ENCODE measurements around the gene NUTF2.
A peak's percentile ranks its signal among the peaks of the same experiment; 100 is the strongest.
"Not testable (repeated sequence)": the region's sequence is repeated elsewhere in the genome, so short reads cannot be mapped to it uniquely, and the experiment has no call there.

The NUTF2 gene

GRCh38 chr16:67837190-67837589, 9.5 kb upstream of the NUTF2 start:
- H3K4ac ChIP-seq (ENCODE audit: low read length); H2BK120ac ChIP-seq (ENCODE audit: low read depth, low read length); H3K14ac ChIP-seq (ENCODE audit: low read length); H2BK15ac ChIP-seq (ENCODE audit: low read length); H3K18ac ChIP-seq (ENCODE audit: low read length); H2AK5ac ChIP-seq (ENCODE audit: low read depth, low read length); H3K79me1 ChIP-seq (ENCODE audit: low read depth, low read length); H4K91ac ChIP-seq (ENCODE audit: low read depth, low read length, poor library complexity); H3K4me1 ChIP-seq (ENCODE audit: control insufficient read depth in 2 of 2, insufficient read depth in 1 of 2, low read depth in 1 of 2, low read length in 2 of 2); H3K23ac ChIP-seq (ENCODE audit: low read depth, low read length, poor library complexity); H2BK5ac ChIP-seq (ENCODE audit: low read length); H2BK12ac ChIP-seq (ENCODE audit: low read length); H3K9me3 ChIP-seq (replicated peaks in 1 of 2; ENCODE audit: control insufficient read depth in 2 of 2, insufficient read depth in 1 of 2, low read depth in 1 of 2, low read length in 2 of 2); H3K27me3 ChIP-seq (ENCODE audit: control insufficient read depth in 3 of 3, insufficient read depth in 3 of 3, low read depth in 1 of 3, low read length in 3 of 3); H3K27ac ChIP-seq (replicated peaks; ENCODE audit: low read length); H3K36me3 ChIP-seq (replicated peaks in 1 of 2; ENCODE audit: control insufficient read depth in 2 of 2, insufficient read depth in 2 of 2, low read length in 2 of 2); H4K8ac ChIP-seq (ENCODE audit: low read depth, low read length); DNase-seq (ENCODE audit: low spot score); H3K4me3 ChIP-seq (ENCODE audit: low read length in 2 of 2); H3K9ac ChIP-seq (ENCODE audit: low read depth, low read length, poor library complexity); H2AFZ ChIP-seq (ENCODE audit: low read length); H3K4me2 ChIP-seq (ENCODE audit: insufficient read depth, low read length, poor library complexity, severe bottlenecking): not testable (repeated sequence)
- WGBS, 2 donors (ENCODE audit: extremely low coverage in 2 of 2, insufficient read length in 2 of 2, insufficient replicate concordance in 1 of 2), result no CpG with 5 or more reads among the region's 10 CpGs

- Histone ChIP-seq H3K4me1 (ENCODE audit: control insufficient read depth in 2 of 2, insufficient read depth in 1 of 2, low read depth in 1 of 2, low read length in 2 of 2) (peaks cover 4% of the 10 kb centered on the region in 2 donors), H3K4ac (ENCODE audit: low read length) (no peak overlapping the region), H3K23ac (ENCODE audit: low read depth, low read length, poor library complexity) (no peak overlapping the region), H2BK5ac (ENCODE audit: low read length) (no peak overlapping the region), H2AK5ac (ENCODE audit: low read depth, low read length) (no peak overlapping the region), H4K91ac (ENCODE audit: low read depth, low read length, poor library complexity) (no peak overlapping the region), H3K27ac (replicated peaks; ENCODE audit: low read length) (no peak overlapping the region), H3K9me3 (replicated peaks in 1 of 2; ENCODE audit: control insufficient read depth in 2 of 2, insufficient read depth in 1 of 2, low read depth in 1 of 2, low read length in 2 of 2) (no peaks in the 10 kb centered on the region), H3K14ac (ENCODE audit: low read length) (no peak overlapping the region), H2BK12ac (ENCODE audit: low read length) (no peak overlapping the region), H3K36me3 (replicated peaks in 1 of 2; ENCODE audit: control insufficient read depth in 2 of 2, insufficient read depth in 2 of 2, low read length in 2 of 2) (no peaks in the 10 kb centered on the region), H3K27me3 (ENCODE audit: control insufficient read depth in 3 of 3, insufficient read depth in 3 of 3, low read depth in 1 of 3, low read length in 3 of 3) (no peaks in the 10 kb centered on the region), H3K79me1 (ENCODE audit: low read depth, low read length) (peaks cover 5% of the 10 kb centered on the region), H2BK15ac (ENCODE audit: low read length) (no peak overlapping the region), H3K18ac (ENCODE audit: low read length) (no peak overlapping the region), H2AFZ (ENCODE audit: low read length) (no peak overlapping the region), H2BK120ac (ENCODE audit: low read depth, low read length) (no peak overlapping the region), H3K4me3 (ENCODE audit: low read length in 2 of 2) (no peak overlapping the region), H4K8ac (ENCODE audit: low read depth, low read length) (no peak overlapping the region), H3K4me2 (ENCODE audit: insufficient read depth, low read length, poor library complexity, severe bottlenecking) (no peak overlapping the region), H3K9ac (ENCODE audit: low read depth, low read length, poor library complexity) (no peak overlapping the region)
- no CpG with 5 or more reads among the region's 2 CpGs for WGBS, 2 donors (ENCODE audit: extremely low coverage in 2 of 2, insufficient read length in 2 of 2, insufficient replicate concordance in 1 of 2)
- DNase-seq (ENCODE audit: low spot score), result no peak
Measured at GRCh38 chr16:67837811-67838210, 8.9 kb upstream of the NUTF2 start.

DNA sequence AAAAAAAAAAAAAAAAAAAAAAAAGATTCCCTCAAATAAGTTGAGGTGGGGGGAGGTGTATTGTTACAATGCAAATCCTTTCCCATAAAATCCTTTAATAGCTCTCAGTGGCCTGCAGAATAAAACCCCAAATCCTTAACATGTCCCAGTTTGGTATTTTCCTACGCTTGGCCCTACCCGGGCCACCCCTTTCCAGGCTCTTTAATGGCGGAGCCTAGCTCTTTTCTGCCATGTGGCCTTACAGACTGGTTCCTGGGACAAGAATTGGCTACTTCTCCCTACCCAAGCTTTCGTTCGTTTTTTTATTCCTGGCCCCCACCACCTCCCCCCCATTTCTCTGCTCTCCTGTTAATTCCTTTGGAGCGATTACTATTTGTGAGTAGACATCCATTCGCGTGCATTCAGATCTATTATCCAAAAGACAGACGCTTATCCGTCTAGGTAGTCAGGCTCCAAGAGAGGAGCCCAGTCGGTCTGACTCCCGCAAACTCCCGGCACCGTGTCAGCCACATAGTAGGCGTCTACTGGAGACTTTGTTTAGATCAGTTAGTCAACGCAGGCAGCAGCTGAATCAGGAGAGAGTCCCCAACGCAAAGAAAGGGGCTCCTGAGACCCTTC, 5.4 kb upstream of the NUTF2 start:
- Histone ChIP-seq H3K23ac (ENCODE audit: low read depth, low read length, poor library complexity) (peak overlapping the region; percentile 99), H3K4me1 (ENCODE audit: control insufficient read depth in 2 of 2, insufficient read depth in 1 of 2, low read depth in 1 of 2, low read length in 2 of 2) (peaks cover 20 to 23% of the 10 kb centered on the region in 2 donors), H2AFZ (ENCODE audit: low read length) (peak overlapping the region; percentile 100), H3K18ac (ENCODE audit: low read length) (peak overlapping the region; percentile 73), H2BK5ac (ENCODE audit: low read length) (peak overlapping the region; percentile 97), H2BK12ac (ENCODE audit: low read length) (no peak overlapping the region), H4K8ac (ENCODE audit: low read depth, low read length) (no peak overlapping the region), H2BK15ac (ENCODE audit: low read length) (peak overlapping the region; percentile 69), H3K27me3 (ENCODE audit: control insufficient read depth in 3 of 3, insufficient read depth in 3 of 3, low read depth in 1 of 3, low read length in 3 of 3) (no peaks in the 10 kb centered on the region), H3K79me1 (ENCODE audit: low read depth, low read length) (peaks cover 9% of the 10 kb centered on the region), H3K9me3 (replicated peaks in 1 of 2; ENCODE audit: control insufficient read depth in 2 of 2, insufficient read depth in 1 of 2, low read depth in 1 of 2, low read length in 2 of 2) (no peaks in the 10 kb centered on the region), H3K27ac (replicated peaks; ENCODE audit: low read length) (no peak overlapping the region), H2BK120ac (ENCODE audit: low read depth, low read length) (no peak overlapping the region), H3K9ac (ENCODE audit: low read depth, low read length, poor library complexity) (no peak overlapping the region), H3K4me2 (ENCODE audit: insufficient read depth, low read length, poor library complexity, severe bottlenecking) (no peak overlapping the region), H2AK5ac (ENCODE audit: low read depth, low read length) (no peak overlapping the region), H4K91ac (ENCODE audit: low read depth, low read length, poor library complexity) (no peak overlapping the region), H3K14ac (ENCODE audit: low read length) (no peak overlapping the region), H3K4ac (ENCODE audit: low read length) (no peak overlapping the region), H3K36me3 (replicated peaks in 1 of 2; ENCODE audit: control insufficient read depth in 2 of 2, insufficient read depth in 2 of 2, low read length in 2 of 2) (peaks cover 3 to 16% of the 10 kb centered on the region in 2 donors), H3K4me3 (ENCODE audit: low read length in 2 of 2) (peak overlapping the region in 1 of 2 donors; percentile 91)
- DNase-seq (ENCODE audit: low spot score), result no peak
- WGBS, 2 donors (ENCODE audit: extremely low coverage in 2 of 2, insufficient read length in 2 of 2, insufficient replicate concordance in 1 of 2), result no CpG with 5 or more reads among the region's 17 CpGs

DNA sequence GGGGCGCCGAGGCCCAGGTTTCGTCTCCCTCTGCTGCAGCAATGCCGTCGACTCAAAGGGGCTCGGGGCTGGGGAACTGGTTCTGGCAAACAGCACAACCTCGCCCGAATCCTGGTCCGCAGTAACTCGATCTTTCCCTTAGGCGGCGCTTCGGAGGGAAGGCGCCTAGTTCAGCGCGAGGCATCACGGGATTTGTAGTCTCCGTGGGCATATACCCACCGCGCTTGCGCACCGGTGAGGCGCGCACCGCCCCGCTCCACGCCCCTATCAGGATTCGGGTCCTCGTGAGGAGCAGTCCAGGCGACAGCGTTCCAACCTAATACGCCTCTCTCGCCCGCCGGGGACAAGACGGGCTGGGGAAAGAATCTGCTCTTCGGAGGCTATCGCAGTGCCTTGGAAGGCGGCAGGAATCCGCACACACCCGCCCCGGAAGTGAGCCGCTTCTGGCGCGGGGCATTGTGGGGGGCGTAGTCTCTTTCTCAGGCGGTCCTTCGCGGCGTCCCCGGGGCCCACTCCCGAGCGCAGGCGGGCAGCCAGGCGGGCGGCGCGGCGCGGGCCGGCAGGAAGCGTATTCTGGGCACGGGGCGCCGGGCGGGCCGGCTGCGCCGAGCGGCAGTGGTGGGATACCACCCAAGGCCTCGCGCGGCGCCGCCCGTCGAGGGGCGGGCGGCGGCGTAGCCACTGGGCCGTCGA, 4.8 kb upstream of the NUTF2 start, which contains the start of gene THAP11:
THAP11 (plus strand) TSS at position 505 of the 693 bp plus-strand sequence. CDS start 235 bp downstream, outside the sequence.
- no peak within 1 kb of the TSS for H2BK120ac ChIP-seq (ENCODE audit: low read depth, low read length)
- peak within 1 kb of the TSS; percentile 88 to 91 for H3K4me3 ChIP-seq (ENCODE audit: low read length in 2 of 2)
- H3K18ac ChIP-seq (ENCODE audit: low read length), result peak within 1 kb of the TSS; percentile 100
- no peaks in the 10 kb centered on the region for H3K27me3 ChIP-seq (ENCODE audit: control insufficient read depth in 3 of 3, insufficient read depth in 3 of 3, low read depth in 1 of 3, low read length in 3 of 3)
- H3K79me1 ChIP-seq (ENCODE audit: low read depth, low read length), result peaks cover 9% of the 10 kb centered on the region
- peak within 1 kb of the TSS; percentile 98 for H3K14ac ChIP-seq (ENCODE audit: low read length)
- peaks cover 3 to 16% of the 10 kb centered on the region in 2 donors for H3K36me3 ChIP-seq (replicated peaks in 1 of 2; ENCODE audit: control insufficient read depth in 2 of 2, insufficient read depth in 2 of 2, low read length in 2 of 2)
- no peak within 1 kb of the TSS for H4K8ac ChIP-seq (ENCODE audit: low read depth, low read length)
- peak within 1 kb of the TSS; percentile 95 for H2BK15ac ChIP-seq (ENCODE audit: low read length)
- H3K4me1 ChIP-seq (ENCODE audit: control insufficient read depth in 2 of 2, insufficient read depth in 1 of 2, low read depth in 1 of 2, low read length in 2 of 2), result peaks cover 20 to 23% of the 10 kb centered on the region in 2 donors
- H3K23ac ChIP-seq (ENCODE audit: low read depth, low read length, poor library complexity), result peak within 1 kb of the TSS; percentile 99
- H3K9me3 ChIP-seq (replicated peaks in 1 of 2; ENCODE audit: control insufficient read depth in 2 of 2, insufficient read depth in 1 of 2, low read depth in 1 of 2, low read length in 2 of 2), result no peaks in the 10 kb centered on the region
- peak within 1 kb of the TSS; percentile 98 for H3K27ac ChIP-seq (replicated peaks; ENCODE audit: low read length)
- H2BK5ac ChIP-seq (ENCODE audit: low read length), result peak within 1 kb of the TSS; percentile 97
- peak; percentile 97 for DNase-seq (ENCODE audit: low spot score)
- peak within 1 kb of the TSS; percentile 51 for H2BK12ac ChIP-seq (ENCODE audit: low read length)
- H4K91ac ChIP-seq (ENCODE audit: low read depth, low read length, poor library complexity), result peak within 1 kb of the TSS; percentile 22
- H2AK5ac ChIP-seq (ENCODE audit: low read depth, low read length), result peak within 1 kb of the TSS; percentile 35
- WGBS, 2 donors (ENCODE audit: extremely low coverage in 2 of 2, insufficient read length in 2 of 2, insufficient replicate concordance in 1 of 2), result no CpG with 5 or more reads among the region's 83 CpGs
- peak within 1 kb of the TSS; percentile 100 for H2AFZ ChIP-seq (ENCODE audit: low read length)
- H3K4ac ChIP-seq (ENCODE audit: low read length), result no peak within 1 kb of the TSS
- peak within 1 kb of the TSS; percentile 98 for H3K9ac ChIP-seq (ENCODE audit: low read depth, low read length, poor library complexity)
- peak within 1 kb of the TSS; percentile 89 for H3K4me2 ChIP-seq (ENCODE audit: insufficient read depth, low read length, poor library complexity, severe bottlenecking)

Data from neuronal stem cell (in vitro differentiated cells).